ENCODE data around the gene ARNT2.

- TF ChIP-seq EZH2phosphoT487 (IDR thresholded peaks at IDR 0.05; ENCODE audit: low read depth, severe bottlenecking, unreplicated experiment) = no peak
- TF ChIP-seq, protein P1, sequence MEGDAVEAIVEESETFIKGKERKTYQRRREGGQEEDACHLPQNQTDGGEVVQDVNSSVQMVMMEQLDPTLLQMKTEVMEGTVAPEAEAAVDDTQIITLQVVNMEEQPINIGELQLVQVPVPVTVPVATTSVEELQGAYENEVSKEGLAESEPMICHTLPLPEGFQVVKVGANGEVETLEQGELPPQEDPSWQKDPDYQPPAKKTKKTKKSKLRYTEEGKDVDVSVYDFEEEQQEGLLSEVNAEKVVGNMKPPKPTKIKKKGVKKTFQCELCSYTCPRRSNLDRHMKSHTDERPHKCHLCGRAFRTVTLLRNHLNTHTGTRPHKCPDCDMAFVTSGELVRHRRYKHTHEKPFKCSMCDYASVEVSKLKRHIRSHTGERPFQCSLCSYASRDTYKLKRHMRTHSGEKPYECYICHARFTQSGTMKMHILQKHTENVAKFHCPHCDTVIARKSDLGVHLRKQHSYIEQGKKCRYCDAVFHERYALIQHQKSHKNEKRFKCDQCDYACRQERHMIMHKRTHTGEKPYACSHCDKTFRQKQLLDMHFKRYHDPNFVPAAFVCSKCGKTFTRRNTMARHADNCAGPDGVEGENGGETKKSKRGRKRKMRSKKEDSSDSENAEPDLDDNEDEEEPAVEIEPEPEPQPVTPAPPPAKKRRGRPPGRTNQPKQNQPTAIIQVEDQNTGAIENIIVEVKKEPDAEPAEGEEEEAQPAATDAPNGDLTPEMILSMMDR (IDR thresholded peaks at IDR 0.05; ENCODE audit: poor library complexity) = no peak
Observed at GRCh38 chr15:80620931-80621330, 216.7 kb downstream of the ARNT2 start.

All from hepatocyte (in vitro differentiated cells).